ENCODE results near the gene TAOK3.

GRCh38 chr12:118330421-118331018 lies 42.2 kb downstream of the TAOK3 start:
- TF ChIP-seq CTCF (conservative IDR thresholded peaks at IDR 0.05 in 1 of 2, IDR thresholded peaks at IDR 0.05 in 1 of 2; ENCODE audit: extremely low read depth in 1 of 2, insufficient read depth in 1 of 2, low read depth in 1 of 2, low read length in 2 of 2) (no peak), EZH2 (IDR thresholded peaks at IDR 0.05; ENCODE audit: borderline replicate concordance, low read length) (no peak)
